HepG2 (cell line): ENCODE measurements around the gene CTSV. TPM values are rescaled to one million over a fixed set of nuclear protein-coding genes. Genes with fewer than 3 reads are reported as not detected.

ENCODE experiments used
- ATAC-seq: fragments of 200-7000 bp; cut with Tn5 transposase; 3 replicates; pipeline ENCODE4 v1.9.1; 2020; ENCODE audit warnings: mild to moderate bottlenecking, moderate library complexity
- BruUV-seq: library from RNA; stranded (reverse); fragments of 400-500 nt; replicated peaks from 2 replicates; lab custom pipeline; 2021; lab: Mats Ljungman, UMichigan
- CTCF ChIA-PET: fragments of 300-600 bp; formaldehyde crosslinking; extraction: SDS; loops from one replicate; lab custom pipeline; 2021; ENCODE audit warnings: low total read pairs, inconsistent platforms, low intra/inter-chr PET ratio; lab: Yijun Ruan, JAX
- POLR2A ChIA-PET: fragments of 350-600 bp; sonication (Branson Sonifier 250); formaldehyde crosslinking; loops from one replicate; lab custom pipeline; 2020; ENCODE audit warnings: antibody characterized with exemption, inconsistent platforms; lab: Yijun Ruan, JAX
- DNase-seq: peaks from one replicate; pipeline ENCODE4 v3.0.0-alpha.2; 2015; ENCODE audit warnings: low spot score
- FAIRE-seq: peaks from 3 replicates; lab custom pipeline; 2011; peaks lifted over from hg19 to GRCh38; lab: Jason Lieb, UNC
- H2AFZ ChIP-seq: one replicate; pipeline ENCODE4 v1.6.1; 2011; ENCODE audit warnings: low read length, inconsistent platforms
- H3K27ac ChIP-seq: fragments of 300-600 bp; 3 replicates; pipeline ENCODE4 v1.8.0; 2011; ENCODE audit warnings: mixed run types, mild to moderate bottlenecking, mixed read lengths, low read length, inconsistent platforms; ENCODE audit not compliant: insufficient read depth; ENCODE audit errors: extremely low read length
- H3K27me3 ChIP-seq, 2 experiments: fragments of 200-600 bp in 1 of 2; 2 replicates in 1 of 2; 3 replicates in 1 of 2; pipeline versions ENCODE4 v1.6.0 to v1.8.0; 2011; ENCODE audit warnings: low read length in 2 of 2, mild to moderate bottlenecking in 2 of 2, moderate library complexity in 2 of 2, inconsistent platforms in 1 of 2; ENCODE audit not compliant: insufficient read depth in 2 of 2, control insufficient read depth in 1 of 2
- H3K36me3 ChIP-seq, 2 experiments: fragments of 200-600 bp in 1 of 2; replicated peaks in 1 of 2; 2 replicates in 1 of 2; 3 replicates in 1 of 2; pipeline versions ENCODE4 v1.5.1 to v1.8.0; 2011; ENCODE audit warnings: low read length in 2 of 2, inconsistent platforms in 1 of 2; ENCODE audit not compliant: insufficient read depth in 2 of 2, control insufficient read depth in 1 of 2
- H3K4me1 ChIP-seq: 2 replicates; pipeline ENCODE4 v1.5.1; 2012; ENCODE audit warnings: low read length, inconsistent platforms; ENCODE audit not compliant: insufficient read depth
- H3K4me2 ChIP-seq: 2 replicates; pipeline ENCODE4 v1.6.0; 2011; ENCODE audit warnings: low read depth, low read length, inconsistent platforms
- H3K4me3 ChIP-seq, 3 experiments: fragments of 200-600 bp in 1 of 3; sonication (generic), shearing (Covaris generic) in 1 of 3; replicated peaks in 1 of 3; 2 replicates each; pipeline ENCODE4 v1.5.1; 2011 to 2016; ENCODE audit warnings: low read length in 3 of 3, inconsistent platforms in 2 of 3, low read depth in 2 of 3, mild to moderate bottlenecking in 2 of 3, control low read depth in 1 of 3, mixed read lengths in 1 of 3; ENCODE audit not compliant: insufficient read depth in 1 of 3
- H3K79me2 ChIP-seq: one replicate; pipeline ENCODE4 v1.6.1; 2011; ENCODE audit warnings: low read length, inconsistent platforms; ENCODE audit not compliant: insufficient read depth
- H3K9ac ChIP-seq: 2 replicates; pipeline ENCODE4 v1.6.0; 2011; ENCODE audit warnings: mild to moderate bottlenecking, low read depth, low read length, inconsistent platforms; ENCODE audit not compliant: insufficient read depth
- H3K9me3 ChIP-seq: 2 replicates; pipeline ENCODE4 v1.5.1; 2012; ENCODE audit warnings: mild to moderate bottlenecking, low read length
- H4K20me1 ChIP-seq: 2 replicates; pipeline ENCODE4 v1.6.0; 2011; ENCODE audit warnings: inconsistent platforms, mild to moderate bottlenecking, low read length, moderate library complexity; ENCODE audit not compliant: insufficient read depth
- AHDC1 ChIP-seq: sonication (generic); formaldehyde crosslinking; IDR thresholded peaks from 2 replicates; pipeline ENCODE4 v1.5.1; 2020; ENCODE audit warnings: mild to moderate bottlenecking, missing genetic modification reagents, borderline replicate concordance
- AHR ChIP-seq: IDR thresholded peaks from 2 replicates; pipeline ENCODE4 v1.6.1; 2018; ENCODE audit warnings: missing genetic modification reagents, missing compliant biosample characterization
- ATAD3A ChIP-seq: sonication (generic); formaldehyde crosslinking; IDR thresholded peaks from 2 replicates; pipeline ENCODE4 v1.4.0; 2020; ENCODE audit warnings: missing genetic modification reagents
- BRD4 ChIP-seq: sonication (generic); formaldehyde crosslinking; IDR thresholded peaks from 2 replicates; pipeline ENCODE4 v1.4.0; 2020; ENCODE audit warnings: missing genetic modification reagents
- ELF3 ChIP-seq: IDR thresholded peaks from 2 replicates; pipeline ENCODE4 v1.6.1; 2016; ENCODE audit warnings: missing genetic modification reagents, missing compliant biosample characterization
- FOSL1 ChIP-seq: sonication (generic); formaldehyde crosslinking; IDR thresholded peaks from 2 replicates; pipeline ENCODE4 v1.9.0; 2021; ENCODE audit warnings: missing genetic modification reagents, borderline replicate concordance
- GATAD2A ChIP-seq: IDR thresholded peaks from 2 replicates; pipeline ENCODE4 v1.6.1; 2016
- HMG20A ChIP-seq: IDR thresholded peaks from 2 replicates; pipeline ENCODE4 v1.6.1; 2016; ENCODE audit warnings: borderline replicate concordance
- RXRA ChIP-seq: sonication (generic); formaldehyde crosslinking; IDR thresholded peaks from 2 replicates; pipeline ENCODE4 v1.5.1; 2020; ENCODE audit warnings: missing genetic modification reagents
- TCF7L2 ChIP-seq: IDR thresholded peaks from 2 replicates; pipeline ENCODE4 v1.6.1; 2011; ENCODE audit warnings: mild to moderate bottlenecking, low read depth, low read length, moderate library complexity
- THYN1 ChIP-seq: sonication (generic); formaldehyde crosslinking; IDR thresholded peaks from 2 replicates; pipeline ENCODE4 v1.8.1; 2023; ENCODE audit warnings: low read depth, mild to moderate bottlenecking, moderate library complexity, missing genetic modification reagents, borderline replicate concordance
- ZFP90 ChIP-seq: sonication (generic); formaldehyde crosslinking; IDR thresholded peaks from 2 replicates; pipeline ENCODE4 v1.8.0; 2022; ENCODE audit warnings: missing genetic modification reagents, mild to moderate bottlenecking, inconsistent platforms, borderline replicate concordance
- ZNF75D ChIP-seq: sonication (generic); formaldehyde crosslinking; IDR thresholded peaks from 2 replicates; pipeline ENCODE4 v1.8.1; 2023; ENCODE audit warnings: missing genetic modification reagents, mild to moderate bottlenecking, borderline replicate concordance
- ZNF790 ChIP-seq: sonication (generic); formaldehyde crosslinking; IDR thresholded peaks from 2 replicates; pipeline ENCODE4 v1.8.0; 2022; ENCODE audit warnings: missing genetic modification reagents, mild to moderate bottlenecking, borderline replicate concordance
- WGBS: methylation state at CpG from one replicate; pipeline ENCODE4 v1.1.6; 2017; ENCODE audit warnings: low lambda C conversion rate; 5-methylcytosine and 5-hydroxymethylcytosine counted together
- in situ Hi-C: cut with HindIII; loops from 2 replicates; pipeline ENCODE4 v1.10.0; 2017; ENCODE audit warnings: low pct_unique_long_range_greater_than_20kb; ENCODE audit not compliant: extremely low pct_ligation_motif_present
- intact Hi-C: fragments of 100-400 bp; cut with micrococcal nuclease; formaldehyde crosslinking; loops from one replicate; pipeline ENCODE4 v1.10.0; 2022; ENCODE audit not compliant: unreplicated experiment
- polyA plus RNA-seq, 8 experiments: library from polyadenylated mRNA; depleted of rRNA in 3 of 8; stranded (reverse) in 7 of 8; unstranded in 1 of 8; fragments of >200 nt; fragmentation: Illumina TruSeq in 4 of 8; extraction: Trizol in 4 of 8; gene quantifications; 2 replicates each; pipeline versions ENCODE4 v1.2.1 to v1.2.3, GENCODE V29; 2011 to 2016; ENCODE audit warnings: low read depth in 4 of 8, missing spikeins in 1 of 8, mixed read lengths in 1 of 8; ENCODE audit not compliant: insufficient read depth in 1 of 8
- total RNA-seq, 5 experiments: library from RNA; depleted of rRNA; stranded (reverse); fragments of >200 nt; fragmentation: Illumina TruSeq; extraction: Trizol; gene quantifications; 2 replicates each; pipeline ENCODE4 v1.2.3, GENCODE V29; 2016; ENCODE audit warnings: low read depth in 1 of 5
- TF ChIP-seq, protein P1 (sequence below): IDR thresholded peaks from 2 replicates; pipeline ENCODE4 v1.6.1; 2018; ENCODE audit warnings: missing genetic modification reagents
- TF ChIP-seq, protein P2 (sequence below): sonication (generic); formaldehyde crosslinking; IDR thresholded peaks from 2 replicates; pipeline ENCODE4 v1.5.0; 2020; ENCODE audit warnings: missing genetic modification reagents, mild to moderate bottlenecking, borderline replicate concordance

Gene CTSV
- total and polyA plus RNA-seq, 2 of the 13 experiments (the other 11 are each of a cell fraction or from before 2014, with no cell fraction given): 10.6 to 12.6 TPM

GRCh38 chr9:97076238-97076637 lies 37.3 kb upstream of the CTSV start:
- DNase-seq (no peak), ATAC-seq (peak; percentile 19; the same call in 2 of the 3 replicates), FAIRE-seq (no peak)
- Histone ChIP-seq H2AFZ (no peak overlapping the region), H3K27ac (no peak overlapping the region), H3K4me2 (no peak overlapping the region), H3K79me2 (no peaks in the 10 kb centered on the region), H3K27me3 (peaks cover 0 to 6% of the 10 kb centered on the region in 2 experiments; a peak in 2 of 5 replicates), H3K9me3 (no peaks in the 10 kb centered on the region), H3K36me3 (no peaks in the 10 kb centered on the region), H3K4me1 (peaks cover 34% of the 10 kb centered on the region), H3K4me3 (no peak overlapping the region), H4K20me1 (no peaks in the 10 kb centered on the region), H3K9ac (no peak overlapping the region)
- CTCF ChIA-PET: no interaction called here
- POLR2A ChIA-PET: no interaction called here
- intact Hi-C loops (no loop called here), in situ Hi-C loops (no loop called here)
- TF ChIP-seq ZNF790 (CRISPR knock-in tag) (no peak), BRD4 (CRISPR knock-in tag) (no peak), ZNF75D (CRISPR knock-in tag) (no peak), TCF7L2 (no peak), GATAD2A (CRISPR knock-in tag) (no peak), HMG20A (CRISPR knock-in tag) (no peak), THYN1 (CRISPR knock-in tag) (no peak), ZFP90 (CRISPR knock-in tag) (no peak), AHR (CRISPR knock-in tag) (no peak), ELF3 (CRISPR knock-in tag) (no peak), RXRA (no peak), ATAD3A (no peak), FOSL1 (CRISPR knock-in tag) (no peak), AHDC1 (CRISPR knock-in tag) (no peak)
- TF ChIP-seq, protein P1, sequence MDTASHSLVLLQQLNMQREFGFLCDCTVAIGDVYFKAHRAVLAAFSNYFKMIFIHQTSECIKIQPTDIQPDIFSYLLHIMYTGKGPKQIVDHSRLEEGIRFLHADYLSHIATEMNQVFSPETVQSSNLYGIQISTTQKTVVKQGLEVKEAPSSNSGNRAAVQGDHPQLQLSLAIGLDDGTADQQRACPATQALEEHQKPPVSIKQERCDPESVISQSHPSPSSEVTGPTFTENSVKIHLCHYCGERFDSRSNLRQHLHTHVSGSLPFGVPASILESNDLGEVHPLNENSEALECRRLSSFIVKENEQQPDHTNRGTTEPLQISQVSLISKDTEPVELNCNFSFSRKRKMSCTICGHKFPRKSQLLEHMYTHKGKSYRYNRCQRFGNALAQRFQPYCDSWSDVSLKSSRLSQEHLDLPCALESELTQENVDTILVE (CRISPR knock-in tag): no peak
- TF ChIP-seq, protein P2, sequence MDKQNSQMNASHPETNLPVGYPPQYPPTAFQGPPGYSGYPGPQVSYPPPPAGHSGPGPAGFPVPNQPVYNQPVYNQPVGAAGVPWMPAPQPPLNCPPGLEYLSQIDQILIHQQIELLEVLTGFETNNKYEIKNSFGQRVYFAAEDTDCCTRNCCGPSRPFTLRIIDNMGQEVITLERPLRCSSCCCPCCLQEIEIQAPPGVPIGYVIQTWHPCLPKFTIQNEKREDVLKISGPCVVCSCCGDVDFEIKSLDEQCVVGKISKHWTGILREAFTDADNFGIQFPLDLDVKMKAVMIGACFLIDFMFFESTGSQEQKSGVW (CRISPR knock-in tag): no peak
- BruUV-seq: no TSS peak
- 58% methylated on average over 5 of the region's 11 CpGs for WGBS
